MM.1S (cell line): ENCODE data around the gene MEIOSIN.

Experiments used
- DNase-seq: peaks from one replicate; pipeline ENCODE4 v3.0.0-alpha.2; 2015
- H2AFZ ChIP-seq: fragments of 300-600 bp; sonication (generic); 2 replicates; pipeline ENCODE4 v1.6.0; 2016; ENCODE audit warnings: antibody characterized with exemption, low read length
- H3F3A ChIP-seq: fragments of 300-600 bp; sonication (generic); 2 replicates; pipeline ENCODE4 v1.6.1; 2016; ENCODE audit warnings: mild to moderate bottlenecking, antibody characterized with exemption, low read length, moderate library complexity, mixed read lengths; ENCODE audit not compliant: insufficient read depth
- H3K27ac ChIP-seq: fragments of 300-600 bp; sonication (generic); 2 replicates; pipeline ENCODE4 v1.5.1; 2016; ENCODE audit warnings: mild to moderate bottlenecking, low read length
- H3K27me3 ChIP-seq: fragments of 300-600 bp; sonication (generic); replicated peaks from 2 replicates; pipeline ENCODE4 v1.6.0; 2016; ENCODE audit warnings: low read length; ENCODE audit not compliant: insufficient read depth
- H3K36me3 ChIP-seq: fragments of 300-600 bp; sonication (generic); replicated peaks from 2 replicates; pipeline ENCODE4 v1.6.1; 2016; ENCODE audit warnings: mild to moderate bottlenecking, low read length, mixed read lengths; ENCODE audit not compliant: insufficient read depth
- H3K4me1 ChIP-seq: fragments of 300-600 bp; sonication (generic); 2 replicates; pipeline ENCODE4 v1.6.1; 2016; ENCODE audit warnings: low read length, mixed read lengths
- H3K4me2 ChIP-seq: fragments of 300-600 bp; sonication (generic); 2 replicates; pipeline ENCODE4 v1.6.0; 2016; ENCODE audit warnings: low read depth, low read length
- H3K4me3 ChIP-seq: fragments of 300-600 bp; sonication (generic); 2 replicates; pipeline ENCODE4 v1.5.1; 2016; ENCODE audit warnings: low read length, mixed read lengths
- H3K79me2 ChIP-seq: fragments of 300-600 bp; sonication (generic); 2 replicates; pipeline ENCODE4 v1.6.1; 2016; ENCODE audit warnings: mixed run types, low read length, mixed read lengths
- H3K9ac ChIP-seq: fragments of 300-600 bp; sonication (generic); 2 replicates; pipeline ENCODE4 v1.6.1; 2016; ENCODE audit warnings: low read length, mixed read lengths
- H3K9me2 ChIP-seq: fragments of 300-600 bp; sonication (generic); replicated peaks from 2 replicates; pipeline ENCODE4 v1.6.1; 2016; ENCODE audit warnings: mild to moderate bottlenecking, low read length, mixed read lengths; ENCODE audit not compliant: insufficient read depth
- H3K9me3 ChIP-seq: fragments of 300-600 bp; sonication (generic); replicated peaks from 2 replicates; pipeline ENCODE4 v1.6.1; 2016; ENCODE audit warnings: mild to moderate bottlenecking, low read length, mixed read lengths; ENCODE audit not compliant: insufficient read depth
- H4K20me1 ChIP-seq: fragments of 300-600 bp; sonication (generic); 2 replicates; pipeline ENCODE4 v1.6.1; 2016; ENCODE audit warnings: mild to moderate bottlenecking, low read length, moderate library complexity, mixed read lengths; ENCODE audit not compliant: insufficient read depth
- CTCF ChIP-seq: fragments of 300-600 bp; sonication (generic); IDR thresholded peaks from 2 replicates; pipeline ENCODE4 v1.5.1; 2016; ENCODE audit warnings: antibody characterized with exemption, low read length, mixed read lengths
- EZH2 ChIP-seq: fragments of 300-600 bp; sonication (generic); optimal IDR thresholded peaks from 2 replicates; pipeline ENCODE3; 2017; ENCODE audit warnings: low read depth, mild to moderate bottlenecking, antibody characterized with exemption, low read length, mixed read lengths
- EZH2phosphoT487 ChIP-seq: fragments of 300-600 bp; sonication (generic); IDR thresholded peaks from 2 replicates; pipeline ENCODE4 v1.6.1; 2018; ENCODE audit warnings: antibody characterized with exemption, low read length

The MEIOSIN gene

GRCh38 chr19:45779231-45780145 is 46.2 kb downstream of the MEIOSIN start:
- no peaks in the 10 kb centered on the region for H3K27me3 ChIP-seq
- H4K20me1 ChIP-seq, result no peaks in the 10 kb centered on the region
- H3K9me2 ChIP-seq, result no peaks in the 10 kb centered on the region
- H3K36me3 ChIP-seq, result no peaks in the 10 kb centered on the region
- peak overlapping the region; percentile 58 for H3K4me3 ChIP-seq
- DNase-seq, result peak; percentile 84
- no peaks in the 10 kb centered on the region for H3K9me3 ChIP-seq
- H3K79me2 ChIP-seq, result no peaks in the 10 kb centered on the region
- H3K9ac ChIP-seq, result peak overlapping the region; percentile 5; the same call in 1 of the 2 replicates
- peak overlapping the region; percentile 81 for H3K4me2 ChIP-seq
- H3F3A ChIP-seq, result peaks cover 6% of the 10 kb centered on the region; the same call in 1 of the 2 replicates
- 0 out of 2 replicates have a peak, but pooled peaks cover 6% of the 10 kb centered on the region for H3K4me1 ChIP-seq
- no peak for TF ChIP-seq EZH2
- peak; percentile 64 for TF ChIP-seq CTCF
- no peak overlapping the region for H3K27ac ChIP-seq
- H2AFZ ChIP-seq, result peak overlapping the region; percentile 50

GRCh38 chr19:45780146-45780447 is 46.9 kb downstream of the MEIOSIN start:
- no peak for DNase-seq
- Histone ChIP-seq H3K4me3 (peak overlapping the region; percentile 17; the same call in 1 of the 2 replicates), H2AFZ (no peak overlapping the region), H3K9me3 (no peaks in the 10 kb centered on the region), H3K4me2 (peak overlapping the region; percentile 38), H3K9me2 (no peaks in the 10 kb centered on the region), H3K9ac (no peak overlapping the region; the same call in 1 of the 2 replicates), H4K20me1 (no peaks in the 10 kb centered on the region), H3K36me3 (no peaks in the 10 kb centered on the region), H3K79me2 (no peaks in the 10 kb centered on the region), H3K27ac (no peak overlapping the region), H3K27me3 (no peaks in the 10 kb centered on the region), H3F3A (peaks cover 6% of the 10 kb centered on the region; the same call in 1 of the 2 replicates), H3K4me1 (0 out of 2 replicates have a peak, but pooled peaks cover 6% of the 10 kb centered on the region)
- TF ChIP-seq EZH2phosphoT487 (no peak), EZH2 (no peak), CTCF (no peak)

DNA sequence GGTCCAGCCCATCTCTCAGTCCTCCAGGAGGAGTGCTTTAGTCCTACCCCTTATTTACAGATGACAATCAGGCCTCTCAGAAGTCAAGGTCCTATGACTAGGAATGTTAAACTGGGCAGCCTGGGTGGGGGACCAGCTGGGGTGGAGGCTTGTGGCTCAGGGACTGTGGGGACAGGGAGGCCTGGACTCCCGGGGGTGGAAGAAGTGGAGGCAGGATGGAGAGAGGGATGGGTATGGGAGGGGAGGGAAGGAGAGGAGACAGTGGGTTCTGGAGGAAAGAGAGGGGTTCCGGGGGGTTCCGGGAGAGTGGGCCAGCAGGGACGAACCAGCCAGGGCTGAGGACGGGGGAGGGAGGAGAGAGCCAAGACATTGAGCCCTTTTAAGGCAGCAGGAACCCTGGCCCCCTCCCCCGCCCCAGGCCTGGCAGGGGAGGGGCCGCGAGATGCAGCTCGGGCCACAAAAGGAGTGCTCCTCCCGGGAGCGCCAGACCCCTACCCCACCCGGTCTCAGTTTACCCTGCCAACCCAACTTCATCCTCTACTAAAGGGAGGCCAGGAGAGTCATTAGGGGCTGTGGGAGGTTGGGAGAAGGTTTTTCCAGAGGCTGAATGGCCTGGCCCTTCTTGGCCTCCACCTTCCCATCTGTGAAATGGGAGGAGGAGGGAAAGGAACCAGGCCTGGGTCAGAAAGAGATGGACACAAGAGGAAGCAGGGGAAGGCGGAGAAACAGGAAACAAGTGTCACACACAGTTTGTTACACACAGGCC is 47.4 kb downstream of the MEIOSIN start:
- H2AFZ ChIP-seq, result no peak overlapping the region
- no peak overlapping the region for H3K27ac ChIP-seq
- H4K20me1 ChIP-seq, result no peaks in the 10 kb centered on the region
- H3K36me3 ChIP-seq, result no peaks in the 10 kb centered on the region
- no peak overlapping the region for H3K9ac ChIP-seq
- H3K4me2 ChIP-seq, result no peak overlapping the region
- no peak for TF ChIP-seq EZH2phosphoT487
- TF ChIP-seq EZH2, result no peak
- no peak for TF ChIP-seq CTCF
- H3K9me3 ChIP-seq, result no peaks in the 10 kb centered on the region
- no peaks in the 10 kb centered on the region for H3K79me2 ChIP-seq
- no peaks in the 10 kb centered on the region for H3K27me3 ChIP-seq
- no peaks in the 10 kb centered on the region for H3K9me2 ChIP-seq
- 0 out of 2 replicates have a peak, but pooled peaks cover 6% of the 10 kb centered on the region for H3K4me1 ChIP-seq
- peaks cover 6% of the 10 kb centered on the region; the same call in 1 of the 2 replicates for H3F3A ChIP-seq
- no peak for DNase-seq
- no peak overlapping the region for H3K4me3 ChIP-seq
